ENCODE results near the gene DNAH6. TPM values are rescaled to one million over a fixed set of nuclear protein-coding genes. Genes with fewer than 3 reads are reported as not detected.
A peak's percentile ranks its signal among the peaks of the same experiment; 100 is the strongest.

The DNAH6 gene
- total RNA-seq, 1 experiment from 2014 or later, result 0.39 TPM

DNA sequence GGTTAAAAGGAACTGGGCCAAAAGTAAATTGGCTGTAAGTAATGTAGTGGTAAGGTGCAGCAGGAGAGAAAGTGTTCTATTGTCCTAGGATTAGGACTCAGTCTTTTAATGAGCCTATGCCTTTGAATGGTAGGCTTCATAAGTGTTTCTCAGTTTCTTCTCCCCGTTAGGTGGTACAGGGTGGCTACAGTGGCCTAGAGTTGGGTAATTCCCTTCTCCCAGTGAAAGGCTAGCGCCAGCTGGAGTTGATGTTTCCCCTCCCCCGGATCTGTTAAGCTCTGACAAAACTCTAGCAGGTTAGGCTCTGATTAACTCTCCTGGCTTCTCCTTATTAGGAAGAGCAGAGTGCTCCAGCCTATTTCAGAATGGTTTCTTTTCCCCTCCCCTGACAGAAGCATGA, 127.7 kb downstream of the DNAH6 start:
- ChIA-PET POLR2A (no interaction called here), CTCF (interaction anchor here (0.9 kb wide), 1 partner anchor 13 kb away, joined by 4 read pairs; no protein-coding TSS in a partner anchor)
- Mint-ChIP-seq H3K27me3 (ENCODE audit: low read depth) (peaks cover 5% of the 10 kb centered on the region; the same call in 1 of the 2 replicates), H3K4me1 (no peaks in the 10 kb centered on the region), H3K9me3 (peaks cover 17% of the 10 kb centered on the region), H3K36me3 (no peaks in the 10 kb centered on the region), H3K4me3 (no peak overlapping the region), H3K27ac (no peak overlapping the region)
- TF ChIP-seq ELF4 (CRISPR knock-in tag; IDR thresholded peaks at IDR 0.05; ENCODE audit: low read depth) (no peak), MAX (CRISPR knock-in tag; IDR thresholded peaks at IDR 0.05) (no peak), CREB1 (CRISPR knock-in tag; IDR thresholded peaks at IDR 0.05) (no peak), TCF7 (CRISPR knock-in tag; IDR thresholded peaks at IDR 0.05; ENCODE audit: low read depth) (no peak), ESRRA (CRISPR knock-in tag; IDR thresholded peaks at IDR 0.05; ENCODE audit: borderline replicate concordance) (no peak), IRF2 (CRISPR knock-in tag; IDR thresholded peaks at IDR 0.05; ENCODE audit: borderline replicate concordance, low read depth) (no peak), FOXK1 (CRISPR knock-in tag; IDR thresholded peaks at IDR 0.05) (no peak), NR1H2 (CRISPR knock-in tag; IDR thresholded peaks at IDR 0.05) (no peak), SMAD4 (CRISPR knock-in tag; IDR thresholded peaks at IDR 0.05) (no peak)
- TF ChIP-seq, protein P1, sequence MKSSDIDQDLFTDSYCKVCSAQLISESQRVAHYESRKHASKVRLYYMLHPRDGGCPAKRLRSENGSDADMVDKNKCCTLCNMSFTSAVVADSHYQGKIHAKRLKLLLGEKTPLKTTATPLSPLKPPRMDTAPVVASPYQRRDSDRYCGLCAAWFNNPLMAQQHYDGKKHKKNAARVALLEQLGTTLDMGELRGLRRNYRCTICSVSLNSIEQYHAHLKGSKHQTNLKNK (CRISPR knock-in tag; IDR thresholded peaks at IDR 0.05), result no peak
- peak; percentile 46; the same call in 1 of the 2 replicates for ATAC-seq
- DNase-seq (ENCODE audit: low spot score), result no peak

- POLR2A ChIA-PET, result no interaction called here
- ATAC-seq, result no peak
These were observed 130.2 kb downstream of the DNAH6 start for GRCh38 chr2:84646514-84646913.

GRCh38 chr2:84647267-84647666, 131.0 kb downstream of the DNAH6 start:
- Mint-ChIP-seq H3K9me3 (peaks cover 12% of the 10 kb centered on the region), H3K27ac (no peak overlapping the region)

More at GRCh38 chr2:84646514-84646913, 130.2 kb downstream of the DNAH6 start:
- DNase-seq (ENCODE audit: low spot score), result no peak
- H3K27me3 Mint-ChIP-seq (ENCODE audit: low read depth), result peaks cover 4% of the 10 kb centered on the region
- H3K36me3 Mint-ChIP-seq, result no peaks in the 10 kb centered on the region
- H3K4me3 Mint-ChIP-seq, result no peak overlapping the region
- CTCF ChIA-PET, result interaction anchor here (1.0 kb wide), 1 partner anchor 211 kb away, joined by 4 read pairs; no protein-coding TSS in a partner anchor
- peaks cover 12% of the 10 kb centered on the region for H3K9me3 Mint-ChIP-seq
- TF ChIP-seq ZNF263 (CRISPR knock-in tag; IDR thresholded peaks at IDR 0.05; ENCODE audit: low read depth) (no peak), ZNF232 (CRISPR knock-in tag; IDR thresholded peaks at IDR 0.05) (no peak)
- no peak overlapping the region for H3K27ac Mint-ChIP-seq
- no peaks in the 10 kb centered on the region for H3K4me1 Mint-ChIP-seq

More at GRCh38 chr2:84647267-84647666, 131.0 kb downstream of the DNAH6 start:
- no peak for DNase-seq (ENCODE audit: low spot score)
- Mint-ChIP-seq H3K4me3 (no peak overlapping the region), H3K4me1 (no peaks in the 10 kb centered on the region), H3K27me3 (ENCODE audit: low read depth) (peaks cover 4% of the 10 kb centered on the region), H3K36me3 (no peaks in the 10 kb centered on the region)
- no peak for ATAC-seq
- CTCF ChIA-PET, result no interaction called here
- POLR2A ChIA-PET, result no interaction called here
- TF ChIP-seq ZNF416 (CRISPR knock-in tag; IDR thresholded peaks at IDR 0.05) (no peak), NFATC4 (CRISPR knock-in tag; IDR thresholded peaks at IDR 0.05) (no peak), ETV6 (CRISPR knock-in tag; IDR thresholded peaks at IDR 0.05) (no peak), E2F4 (CRISPR knock-in tag; IDR thresholded peaks at IDR 0.05; ENCODE audit: borderline replicate concordance, low read depth) (no peak), ATF6 (CRISPR knock-in tag; IDR thresholded peaks at IDR 0.05) (no peak), SP1 (CRISPR knock-in tag; conservative IDR thresholded peaks at IDR 0.05) (no peak), TEAD1 (CRISPR knock-in tag; IDR thresholded peaks at IDR 0.05) (no peak)
- TF ChIP-seq, protein P2, sequence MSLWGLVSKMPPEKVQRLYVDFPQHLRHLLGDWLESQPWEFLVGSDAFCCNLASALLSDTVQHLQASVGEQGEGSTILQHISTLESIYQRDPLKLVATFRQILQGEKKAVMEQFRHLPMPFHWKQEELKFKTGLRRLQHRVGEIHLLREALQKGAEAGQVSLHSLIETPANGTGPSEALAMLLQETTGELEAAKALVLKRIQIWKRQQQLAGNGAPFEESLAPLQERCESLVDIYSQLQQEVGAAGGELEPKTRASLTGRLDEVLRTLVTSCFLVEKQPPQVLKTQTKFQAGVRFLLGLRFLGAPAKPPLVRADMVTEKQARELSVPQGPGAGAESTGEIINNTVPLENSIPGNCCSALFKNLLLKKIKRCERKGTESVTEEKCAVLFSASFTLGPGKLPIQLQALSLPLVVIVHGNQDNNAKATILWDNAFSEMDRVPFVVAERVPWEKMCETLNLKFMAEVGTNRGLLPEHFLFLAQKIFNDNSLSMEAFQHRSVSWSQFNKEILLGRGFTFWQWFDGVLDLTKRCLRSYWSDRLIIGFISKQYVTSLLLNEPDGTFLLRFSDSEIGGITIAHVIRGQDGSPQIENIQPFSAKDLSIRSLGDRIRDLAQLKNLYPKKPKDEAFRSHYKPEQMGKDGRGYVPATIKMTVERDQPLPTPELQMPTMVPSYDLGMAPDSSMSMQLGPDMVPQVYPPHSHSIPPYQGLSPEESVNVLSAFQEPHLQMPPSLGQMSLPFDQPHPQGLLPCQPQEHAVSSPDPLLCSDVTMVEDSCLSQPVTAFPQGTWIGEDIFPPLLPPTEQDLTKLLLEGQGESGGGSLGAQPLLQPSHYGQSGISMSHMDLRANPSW (CRISPR knock-in tag; conservative IDR thresholded peaks at IDR 0.05; ENCODE audit: low read depth), result no peak

All from WTC11 (cell line).